NCI-H2196 treated with DMSO at 0.1 percent for 48 hours (cell line): ENCODE data around the gene MRRF.

Source experiments
- DNase-seq: peaks from one replicate; lab custom pipeline; 2025; ENCODE audit not compliant: unreplicated experiment; lab: John Stamatoyannopoulos, UW

MRRF gene

GRCh38 chr9:122228191-122228567 lies 36.5 kb upstream of the MRRF start:
- DNase-seq: no peak

- no peak for DNase-seq
Measured at GRCh38 chr9:122228568-122229484, 35.9 kb upstream of the MRRF start, which contains the start of gene LHX6. Gene LHX6, minus strand, starts transcription at chr9:122228957. Its CDS starts 217 bp downstream, at chr9:122228740.

- no peak for DNase-seq
Measured at GRCh38 chr9:122229485-122229837, 35.2 kb upstream of the MRRF start.

GRCh38 chr9:122232796-122233306 lies 31.8 kb upstream of the MRRF start:
- no peak for DNase-seq

GRCh38 chr9:122234022-122234748 lies 30.5 kb upstream of the MRRF start:
- no peak for DNase-seq

- no peak for DNase-seq
Measured at GRCh38 chr9:122236681-122237080, 28.0 kb upstream of the MRRF start.

GRCh38 chr9:122239722-122240121 lies 25.0 kb upstream of the MRRF start:
- DNase-seq: no peak

- DNase-seq: no peak
Measured at GRCh38 chr9:122244349-122244748, 20.3 kb upstream of the MRRF start.

GRCh38 chr9:122246666-122247065 lies 18.0 kb upstream of the MRRF start:
- DNase-seq: no peak

GRCh38 chr9:122248448-122248865 lies 16.2 kb upstream of the MRRF start:
- no peak for DNase-seq

GRCh38 chr9:122251351-122251750 lies 13.3 kb upstream of the MRRF start:
- DNase-seq: no peak

- no peak for DNase-seq
Measured at GRCh38 chr9:122252796-122253195, 11.9 kb upstream of the MRRF start.

- no peak for DNase-seq
Measured at GRCh38 chr9:122254761-122255160, 9.9 kb upstream of the MRRF start.

GRCh38 chr9:122256206-122256605 lies 8.5 kb upstream of the MRRF start:
- DNase-seq: no peak

- no peak for DNase-seq
Measured at GRCh38 chr9:122258886-122259415, 5.7 kb upstream of the MRRF start.

GRCh38 chr9:122261469-122261881 lies 3.2 kb upstream of the MRRF start:
- no peak for DNase-seq

- DNase-seq: no peak
Measured at GRCh38 chr9:122262073-122262472, 2.6 kb upstream of the MRRF start.

- DNase-seq: no peak
Measured at GRCh38 chr9:122263699-122264349, 858 bp upstream of the MRRF start.

- peak; percentile 50 for DNase-seq
Measured at GRCh38 chr9:122265149-122265915, 650 bp downstream of the MRRF start.

GRCh38 chr9:122268041-122268814 lies 3.5 kb downstream of the MRRF start:
- no peak for DNase-seq
